ENCODE data around the gene CDNF.

GRCh38 chr10:14820775-14821154 is 17.1 kb downstream of the CDNF start:
- TF ChIP-seq POLR2A (IDR thresholded peaks at IDR 0.05) (no peak), CTCF (IDR thresholded peaks at IDR 0.05) (no peak)

Measured in thyroid gland (tissue), 4 donors.